H1 (cell line): ENCODE data around the gene PTPRD. TPM values are rescaled to one million over a fixed set of nuclear protein-coding genes. Genes with fewer than 3 reads are reported as not detected.

ENCODE experiments used
- CTCF ChIA-PET: fragments of 300-600 bp; sonication (Branson Sonifier 250); formaldehyde crosslinking; loops from one replicate; lab custom pipeline; 2021; ENCODE audit not compliant: partially characterized antibody; lab: Charles Lee
- POLR2A ChIA-PET: fragments of 300-600 bp; sonication (Branson Sonifier 250); formaldehyde crosslinking; loops from one replicate; lab custom pipeline; 2021; ENCODE audit warnings: inconsistent platforms; ENCODE audit not compliant: partially characterized antibody; lab: Charles Lee
- DNase-seq, 2 experiments: peaks; one replicate each; pipeline versions ENCODE4 v3.0.0 to v3.0.0-alpha.2; 2010 to 2022; ENCODE audit warnings: low spot score in 2 of 2, low read depth in 1 of 2, mixed read lengths in 1 of 2
- FAIRE-seq: peaks from 2 replicates; lab custom pipeline; 2011; peaks lifted over from hg19 to GRCh38; lab: Jason Lieb, UNC
- H2AFZ ChIP-seq: 2 replicates; pipeline ENCODE4 v1.8.1; 2012; ENCODE audit warnings: low read length, inconsistent platforms
- H2AK5ac ChIP-seq: 2 replicates; pipeline ENCODE4 v1.6.1; 2013; ENCODE audit warnings: low read depth, low read length
- H2BK120ac ChIP-seq: replicated peaks from 2 replicates; pipeline ENCODE3; 2013; ENCODE audit warnings: low read depth, low read length, inconsistent platforms
- H2BK12ac ChIP-seq: 2 replicates; pipeline ENCODE4 v1.6.1; 2013; ENCODE audit warnings: low read depth, low read length
- H2BK15ac ChIP-seq: 2 replicates; pipeline ENCODE4 v1.6.1; 2013; ENCODE audit warnings: low read length
- H2BK20ac ChIP-seq: 2 replicates; pipeline ENCODE4 v1.6.1; 2013; ENCODE audit warnings: low read length
- H2BK5ac ChIP-seq: 2 replicates; pipeline ENCODE4 v1.6.1; 2013; ENCODE audit warnings: low read depth, low read length
- H3K14ac ChIP-seq: 2 replicates; pipeline ENCODE4 v1.6.1; 2013; ENCODE audit warnings: inconsistent platforms; ENCODE audit not compliant: insufficient read length
- H3K18ac ChIP-seq: 2 replicates; pipeline ENCODE4 v1.6.1; 2013; ENCODE audit warnings: low read length; ENCODE audit errors: extremely low read depth
- H3K23ac ChIP-seq: 2 replicates; pipeline ENCODE4 v1.6.1; 2013; ENCODE audit warnings: inconsistent platforms; ENCODE audit not compliant: insufficient read length
- H3K23me2 ChIP-seq: 2 replicates; pipeline ENCODE4 v1.6.1; 2013; ENCODE audit warnings: low read depth, low read length
- H3K27ac ChIP-seq: 2 replicates; pipeline ENCODE4 v1.6.1; 2011; ENCODE audit warnings: low read depth, low read length, inconsistent platforms
- H3K27me3 ChIP-seq, 4 experiments: replicated peaks in 1 of 4; 1 replicate in 1 of 4; 2 replicates in 3 of 4; pipeline versions ENCODE4 v1.6.1 to v1.8.1; 2011 to 2013; ENCODE audit warnings: low read length in 3 of 4, mild to moderate bottlenecking in 3 of 4, inconsistent platforms in 2 of 4, mixed read lengths in 2 of 4, moderate library complexity in 1 of 4; ENCODE audit not compliant: control insufficient read depth in 3 of 4, insufficient read depth in 3 of 4; ENCODE audit errors: extremely low read depth in 1 of 4
- H3K36me3 ChIP-seq, 4 experiments: 2 replicates each; pipeline versions ENCODE4 v1.6.1 to v1.8.1; 2011 to 2013; ENCODE audit warnings: mild to moderate bottlenecking in 4 of 4, low read length in 3 of 4, moderate library complexity in 2 of 4, control low read depth in 1 of 4, inconsistent platforms in 1 of 4; ENCODE audit not compliant: insufficient read depth in 4 of 4, control insufficient read depth in 2 of 4
- H3K4ac ChIP-seq: replicated peaks from 2 replicates; pipeline ENCODE3; 2013; ENCODE audit warnings: low read length, low read depth, mixed read lengths, inconsistent platforms; ENCODE audit not compliant: insufficient read length
- H3K4me1 ChIP-seq, 4 experiments: replicated peaks in 1 of 4; 1 replicate in 1 of 4; 2 replicates in 3 of 4; pipeline versions ENCODE4 v1.6.1 to v1.8.1; 2011 to 2013; ENCODE audit warnings: low read length in 3 of 4, inconsistent platforms in 2 of 4, mixed read lengths in 1 of 4; ENCODE audit not compliant: insufficient read depth in 4 of 4, control insufficient read depth in 3 of 4
- H3K4me2 ChIP-seq, 2 experiments: 2 replicates each; pipeline versions ENCODE4 v1.6.1 to v1.8.1; 2011 to 2013; ENCODE audit warnings: low read depth in 2 of 2, low read length in 2 of 2, control low read depth in 1 of 2, inconsistent platforms in 1 of 2, mild to moderate bottlenecking in 1 of 2; ENCODE audit not compliant: insufficient read depth in 1 of 2
- H3K4me3 ChIP-seq, 4 experiments: fragments of 200-600, 300-600 bp in 1 of 4; sonication (generic), shearing (Covaris generic), sonication (Bioruptor Twin) in 1 of 4; 2 replicates each; pipeline versions ENCODE4 v1.5.1 to v1.8.1; 2011 to 2016; ENCODE audit warnings: low read length in 4 of 4, low read depth in 3 of 4, control low read depth in 2 of 4, inconsistent platforms in 2 of 4, mild to moderate bottlenecking in 2 of 4, mixed read lengths in 1 of 4, moderate library complexity in 1 of 4; ENCODE audit not compliant: insufficient read depth in 2 of 4; ENCODE audit errors: extremely low read depth in 1 of 4
- H3K56ac ChIP-seq: replicated peaks from 2 replicates; pipeline ENCODE3; 2013; ENCODE audit warnings: low read depth, mild to moderate bottlenecking, mixed read lengths, low read length, inconsistent platforms; ENCODE audit not compliant: insufficient read length
- H3K79me1 ChIP-seq: 2 replicates; pipeline ENCODE4 v1.6.1; 2013; ENCODE audit warnings: low read depth, low read length, control low read depth
- H3K79me2 ChIP-seq, 2 experiments: 2 replicates each; pipeline versions ENCODE4 v1.6.1 to v1.8.1; 2012 to 2013; ENCODE audit warnings: low read length in 2 of 2, mild to moderate bottlenecking in 2 of 2, inconsistent platforms in 1 of 2; ENCODE audit not compliant: insufficient read depth in 2 of 2, control insufficient read depth in 1 of 2
- H3K9ac ChIP-seq, 4 experiments: replicated peaks in 1 of 4; 1 replicate in 1 of 4; 2 replicates in 3 of 4; pipeline versions ENCODE4 v1.6.1 to v1.8.1; 2011 to 2013; ENCODE audit warnings: low read depth in 3 of 4, low read length in 3 of 4, control low read depth in 2 of 4, mild to moderate bottlenecking in 2 of 4, moderate library complexity in 2 of 4, inconsistent platforms in 1 of 4; ENCODE audit errors: extremely low read depth in 1 of 4
- H3K9me3 ChIP-seq, 2 experiments: 2 replicates each; pipeline versions ENCODE4 v1.6.1 to v1.8.1; 2012 to 2013; ENCODE audit warnings: mild to moderate bottlenecking in 2 of 2, moderate library complexity in 2 of 2, control low read depth in 1 of 2, inconsistent platforms in 1 of 2, low read depth in 1 of 2, low read length in 1 of 2, mixed read lengths in 1 of 2; ENCODE audit not compliant: insufficient read depth in 2 of 2
- H4K20me1 ChIP-seq, 2 experiments: replicated peaks in 1 of 2; 2 replicates each; pipeline versions ENCODE3 to v1.8.1; 2011 to 2013; ENCODE audit warnings: inconsistent platforms in 2 of 2, low read length in 2 of 2, mild to moderate bottlenecking in 1 of 2; ENCODE audit not compliant: insufficient read depth in 2 of 2, control insufficient read depth in 1 of 2
- H4K5ac ChIP-seq: 2 replicates; pipeline ENCODE4 v1.6.1; 2013; ENCODE audit warnings: low read length, low read depth, mixed read lengths, inconsistent platforms; ENCODE audit not compliant: insufficient read length
- H4K8ac ChIP-seq: 2 replicates; pipeline ENCODE4 v1.8.0; 2013; ENCODE audit warnings: mild to moderate bottlenecking, moderate library complexity, low read length, inconsistent platforms; ENCODE audit not compliant: insufficient read depth; ENCODE audit errors: extremely low read depth
- H4K91ac ChIP-seq: replicated peaks from 2 replicates; pipeline ENCODE3; 2013; ENCODE audit warnings: low read length, mixed read lengths, inconsistent platforms; ENCODE audit not compliant: insufficient read length
- TBP ChIP-seq: IDR thresholded peaks from 2 replicates; pipeline ENCODE4 v1.6.1; 2011; ENCODE audit warnings: low read depth, low read length, improper control_type of control experiment
- WGBS, 2 experiments: shearing (Covaris generic) in 1 of 2; methylation state at CpG; one replicate each; pipeline versions ENCODE4 v1.1.6 to v1.1.7; 2013 to 2015; ENCODE audit warnings: low lambda C conversion rate in 2 of 2, mixed read lengths in 2 of 2, inconsistent platforms in 1 of 2, low coverage in 1 of 2, missing lambda C conversion rate in 1 of 2; ENCODE audit not compliant: insufficient replicate concordance in 2 of 2, insufficient coverage in 1 of 2, insufficient read length in 1 of 2; ENCODE audit errors: extremely low coverage in 1 of 2, missing lambda C conversion rate in 1 of 2; 5-methylcytosine and 5-hydroxymethylcytosine counted together
- polyA plus RNA-seq, 7 experiments: library from polyadenylated mRNA; depleted of rRNA in 3 of 7; stranded (reverse) in 5 of 7; unstranded in 2 of 7; fragments of >200 nt in 5 of 7; fragments of 200-250 nt in 2 of 7; gene quantifications; 1 replicate in 5 of 7; 2 replicates in 1 of 7; 4 replicates in 1 of 7; pipeline versions ENCODE4 v1.2.1 to v1.2.3, GENCODE V29; 2011 to 2013; ENCODE audit warnings: missing spikeins in 2 of 7, mixed read lengths in 2 of 7
- total RNA-seq: library from RNA; stranded (reverse); fragmentation: NEBNext Ultra II Directional; extraction: Animal tissue kit (Norgen Biotek cat#: 25700); gene quantifications from 2 replicates; pipeline ENCODE4 v1.2.1, GENCODE V29; 2021

PTPRD gene
- total and polyA plus RNA-seq, 2 of the 8 experiments (the other 6 are each of a cell fraction or from before 2014, with no cell fraction given) = 17.2 to 77.0 TPM

DNA sequence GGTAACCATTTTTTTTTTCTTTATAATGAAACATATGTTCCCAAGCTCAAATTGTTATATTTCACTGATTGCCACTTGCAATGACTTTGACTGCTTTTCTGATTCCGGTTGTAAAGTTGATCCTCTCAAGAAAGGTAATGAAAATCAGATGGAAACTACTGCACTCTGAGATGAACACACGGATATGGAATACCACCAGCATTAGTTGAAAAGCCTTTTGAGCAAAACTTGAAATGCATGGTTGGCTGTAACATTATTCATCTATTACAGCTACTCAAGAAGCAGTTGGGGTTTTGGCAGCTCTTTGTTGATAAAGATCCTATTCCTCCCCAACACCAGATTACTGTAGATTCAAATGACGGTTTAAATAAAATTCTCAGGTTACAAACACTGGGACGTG is 2221.7 kb downstream of the PTPRD start:
- H2BK12ac ChIP-seq = no peak overlapping the region
- no peak overlapping the region for H3K56ac ChIP-seq
- H3K23ac ChIP-seq = no peak overlapping the region
- H3K18ac ChIP-seq = no peak overlapping the region
- ChIA-PET CTCF (no interaction called here), POLR2A (no interaction called here)
- no peak overlapping the region for H4K91ac ChIP-seq
- H3K4me3 ChIP-seq = no peak overlapping the region
- no peak overlapping the region for H3K4ac ChIP-seq
- no peak overlapping the region for H2AFZ ChIP-seq
- no peaks in the 10 kb centered on the region for H3K27me3 ChIP-seq
- H3K79me1 ChIP-seq = no peaks in the 10 kb centered on the region
- no peak for DNase-seq
- H3K4me1 ChIP-seq = peaks cover 0 to 6% (median 1%) of the 10 kb centered on the region in 4 experiments; a peak in 4 of 7 replicates
- no peak overlapping the region for H2BK20ac ChIP-seq
- H3K9ac ChIP-seq = no peak overlapping the region
- H3K27ac ChIP-seq = no peak overlapping the region
- no peak overlapping the region for H2AK5ac ChIP-seq
- H2BK5ac ChIP-seq = no peak overlapping the region
- H3K79me2 ChIP-seq = no peaks in the 10 kb centered on the region
- FAIRE-seq = no peak
- H3K23me2 ChIP-seq = no peaks in the 10 kb centered on the region
- no peak overlapping the region for H2BK15ac ChIP-seq
- H3K36me3 ChIP-seq = no peaks in the 10 kb centered on the region
- no peaks in the 10 kb centered on the region for H3K9me3 ChIP-seq
- no peak overlapping the region for H2BK120ac ChIP-seq
- H3K4me2 ChIP-seq = no peak overlapping the region
- 86% methylated on average over 4 of the region's 4 CpGs; no CpG with 5 or more reads in 1 of the 2 experiments for WGBS, 2 experiments
- no peak overlapping the region for H4K8ac ChIP-seq
- no peaks in the 10 kb centered on the region for H4K20me1 ChIP-seq
- no peak overlapping the region for H3K14ac ChIP-seq
- H4K5ac ChIP-seq = no peak overlapping the region
- TF ChIP-seq TBP = no peak
